ENCODE results near the gene ESYT2.

ESYT2 gene

DNA sequence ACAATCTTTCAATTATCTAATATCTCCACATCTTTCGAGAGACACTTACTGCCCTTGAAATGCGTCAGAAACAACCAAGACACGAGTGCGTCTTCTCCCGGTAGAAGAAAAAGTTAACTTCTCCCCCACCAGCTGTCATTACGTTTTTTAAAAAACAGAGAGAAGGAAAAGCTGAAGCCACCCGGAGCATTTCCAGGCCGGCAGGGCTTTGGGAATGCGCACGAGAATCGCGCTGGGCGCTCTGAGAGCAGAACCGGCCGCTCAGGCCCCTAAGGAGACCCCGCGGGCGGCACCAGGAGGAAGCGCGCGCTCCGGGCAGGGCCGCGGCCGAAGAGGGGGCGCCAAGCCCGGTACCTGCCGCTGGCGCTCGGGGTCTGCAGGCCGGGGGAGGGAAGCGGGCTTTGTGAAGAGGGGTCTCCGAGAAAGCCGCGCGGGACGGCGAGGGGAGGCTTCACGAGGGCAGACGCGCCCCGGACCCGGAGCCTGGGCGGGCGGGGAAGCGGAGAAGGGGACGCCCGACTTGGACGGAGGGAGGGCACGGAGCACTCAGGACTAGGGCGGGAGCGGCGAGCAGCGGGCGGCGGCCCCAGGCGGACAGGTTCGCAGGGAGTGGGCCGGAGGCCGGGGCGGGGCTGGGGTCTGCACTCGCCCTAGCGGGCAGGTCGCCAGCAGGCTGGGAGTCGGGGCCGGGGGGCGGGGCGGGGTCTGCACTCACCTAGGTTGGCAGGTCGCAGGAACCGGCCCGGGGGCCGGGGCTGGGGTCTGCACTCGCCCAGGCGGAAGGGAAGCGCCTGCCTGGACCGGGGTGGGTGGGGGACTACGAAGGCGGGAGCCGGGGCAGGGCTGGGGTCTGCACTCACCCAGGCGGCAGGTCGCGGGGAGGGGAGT lies 932 bp downstream of the ESYT2 start:
- DNase-seq (ENCODE audit: low read depth in 2 of 2) = no peak

DNA sequence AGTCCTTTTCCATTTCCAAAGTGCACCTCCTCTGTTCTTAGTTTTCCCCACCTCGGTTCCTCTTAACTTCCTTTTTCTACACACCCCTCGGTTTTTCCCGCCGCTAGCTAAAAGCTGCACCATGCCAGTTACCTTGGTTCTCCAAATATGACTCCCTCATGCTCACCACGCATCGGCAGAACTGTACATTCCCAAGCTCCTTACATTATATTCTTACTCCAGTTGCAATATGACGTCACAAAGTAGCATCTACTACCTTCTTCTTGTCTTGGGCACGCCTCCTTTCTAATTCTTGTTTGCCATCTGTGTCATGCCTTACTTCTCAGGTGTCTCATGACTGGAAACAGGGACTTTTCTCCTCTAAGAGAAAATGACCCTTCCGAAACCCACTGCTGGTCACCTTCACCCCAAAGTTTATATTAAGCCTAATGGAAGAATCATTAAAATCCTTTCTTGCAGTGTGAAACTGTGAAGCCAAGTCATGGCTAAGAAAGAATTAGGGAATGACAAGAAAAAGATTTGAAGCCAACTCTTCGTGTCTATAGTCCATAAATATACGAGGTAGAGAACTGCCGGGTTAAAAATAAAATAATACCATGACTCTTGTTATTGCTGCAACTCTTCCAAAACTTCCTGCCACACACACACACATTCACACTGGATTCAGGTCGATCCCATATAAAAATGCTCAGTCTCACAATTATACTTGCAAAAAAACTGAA lies 1.7 kb downstream of the ESYT2 start:
- DNase-seq (ENCODE audit: low read depth in 2 of 2) = no peak

DNA sequence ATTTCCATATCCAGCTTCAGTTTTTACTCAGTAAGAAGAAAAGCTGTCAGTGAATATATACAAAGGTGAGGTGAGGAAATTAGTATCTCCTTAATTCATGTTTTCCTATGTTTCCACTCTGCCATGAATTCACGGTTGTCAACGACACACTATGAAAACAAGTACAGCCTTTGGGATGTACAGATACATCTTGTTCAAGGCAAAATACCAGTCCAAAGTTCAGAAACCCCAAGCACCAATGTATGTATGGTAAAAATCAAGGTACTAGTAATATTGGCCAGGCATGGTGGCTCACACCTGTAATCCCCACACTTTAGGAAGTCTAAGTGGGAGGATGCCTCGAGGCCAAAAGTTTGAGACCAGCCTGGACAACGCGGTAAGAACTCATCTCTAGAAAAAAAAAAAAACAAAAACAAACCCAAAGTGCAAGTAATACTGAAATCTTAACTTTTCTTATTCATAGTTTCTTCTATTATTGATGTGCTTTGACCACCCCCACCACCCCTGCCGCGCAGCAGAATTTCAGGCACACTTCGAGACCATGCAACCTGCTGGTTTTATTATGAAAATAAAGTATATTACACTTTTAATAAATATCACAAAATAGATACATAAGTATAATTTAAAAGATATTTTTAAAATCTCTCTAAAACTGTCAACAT lies 3.5 kb downstream of the ESYT2 start:
- no peak for DNase-seq (ENCODE audit: low read depth in 2 of 2)

DNA sequence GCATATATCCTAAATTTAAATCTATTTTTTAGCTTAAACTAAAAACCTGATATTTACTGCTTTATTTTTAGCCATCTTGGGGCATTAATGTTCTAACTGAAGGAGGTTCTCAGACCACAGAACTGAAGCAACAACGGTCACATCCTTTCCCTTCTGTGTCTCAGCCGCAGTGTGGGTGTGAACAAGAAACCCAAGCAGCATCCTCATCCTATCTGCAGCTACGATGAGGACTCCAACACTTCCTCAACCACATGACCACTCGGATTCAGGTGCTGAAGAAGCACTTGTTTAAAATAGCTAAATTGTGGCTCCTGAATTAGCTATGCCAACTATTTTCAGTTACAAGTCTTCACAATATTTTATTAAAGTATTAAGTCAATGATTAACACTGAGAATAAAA lies 5.3 kb downstream of the ESYT2 start:
- no peak for DNase-seq (ENCODE audit: low read depth in 2 of 2)

DNA sequence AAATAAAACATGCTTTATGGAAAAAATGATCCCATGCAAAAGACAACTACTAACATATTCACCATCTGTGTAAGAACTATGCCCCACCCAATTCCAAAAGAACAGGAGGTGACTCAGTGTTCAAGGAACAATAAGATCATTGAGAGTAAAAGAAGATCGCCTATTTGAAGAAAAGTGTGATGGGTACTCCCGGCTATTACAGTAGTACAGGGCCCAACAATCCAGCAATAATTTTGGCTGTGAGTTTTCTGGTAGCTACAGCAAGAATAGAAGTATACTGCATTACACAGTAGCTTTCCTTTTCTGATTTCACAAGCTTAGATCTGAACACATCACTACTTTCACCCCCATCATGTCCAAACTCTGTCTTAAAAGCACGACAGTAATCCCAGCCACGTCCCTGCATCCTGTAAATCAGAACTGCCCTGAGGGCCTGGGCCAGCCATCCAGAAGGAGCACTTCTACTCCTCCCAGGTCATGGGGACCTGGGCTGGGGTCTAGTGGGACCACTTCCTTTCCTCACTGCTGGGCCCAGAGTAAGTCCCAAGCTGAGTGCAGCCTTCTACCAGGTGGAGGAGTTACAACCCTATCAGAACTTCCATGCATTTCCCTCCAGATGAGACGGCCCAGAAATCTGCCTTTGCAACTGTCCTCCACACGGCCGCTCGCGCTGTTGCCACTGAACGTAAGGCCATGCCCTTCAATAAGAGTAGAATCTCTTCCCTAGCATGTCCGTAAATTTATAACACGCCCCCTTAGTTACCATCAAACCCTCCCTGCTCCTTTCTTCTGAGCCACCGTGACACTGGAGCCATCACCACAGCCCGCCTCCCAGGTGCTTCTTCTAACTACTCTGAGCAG lies 7.9 kb downstream of the ESYT2 start:
- no peak for DNase-seq (ENCODE audit: low read depth in 2 of 2)

DNA sequence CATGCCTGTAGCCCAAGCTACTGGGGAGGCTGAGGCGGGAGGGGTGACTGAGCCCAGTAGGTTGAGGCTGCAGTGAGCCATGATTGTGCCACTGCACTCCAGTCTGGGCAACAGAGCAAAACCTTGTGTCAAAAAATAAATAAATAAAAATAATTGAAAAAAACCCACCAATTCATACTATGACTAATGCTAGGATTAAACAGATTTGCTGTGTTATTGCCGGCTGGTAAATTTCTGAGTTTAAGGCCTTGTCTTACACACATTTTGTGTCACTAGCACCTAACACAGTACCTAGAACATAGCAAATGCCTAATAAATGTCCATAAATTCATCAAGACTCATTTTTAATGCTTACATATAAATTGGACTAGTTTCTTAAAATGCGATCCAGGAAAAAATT lies 8.7 kb downstream of the ESYT2 start:
- DNase-seq (ENCODE audit: low read depth in 2 of 2) = no peak

DNA sequence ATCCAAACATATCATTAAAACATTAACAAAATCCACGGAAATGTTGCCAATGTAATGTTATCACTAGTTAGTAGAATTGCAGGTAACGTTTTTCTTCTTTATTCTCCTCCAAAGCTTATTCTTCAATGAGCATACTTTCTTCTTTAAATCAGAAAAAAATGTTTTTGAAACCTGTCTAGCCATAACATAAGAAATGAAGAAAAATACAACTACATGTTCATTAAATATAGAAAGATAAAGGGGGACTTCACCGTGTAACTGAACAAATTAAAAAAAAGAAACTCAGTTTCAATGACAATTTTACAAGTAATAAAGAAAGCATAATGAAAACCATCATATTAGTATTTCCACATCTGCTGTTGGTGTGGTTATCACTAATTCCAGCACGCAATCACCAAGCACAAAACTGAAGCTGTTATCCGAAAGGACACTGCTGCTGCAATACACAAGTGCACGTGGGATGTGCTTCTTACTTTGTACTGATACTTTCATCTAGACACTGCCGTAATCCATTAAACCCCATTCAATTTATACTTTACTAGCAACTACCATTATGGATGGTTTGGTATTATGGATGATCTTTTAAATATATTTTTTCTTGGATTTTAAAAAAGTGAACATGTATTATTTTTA lies 9.6 kb downstream of the ESYT2 start:
- no peak for DNase-seq (ENCODE audit: low read depth in 2 of 2)

DNA sequence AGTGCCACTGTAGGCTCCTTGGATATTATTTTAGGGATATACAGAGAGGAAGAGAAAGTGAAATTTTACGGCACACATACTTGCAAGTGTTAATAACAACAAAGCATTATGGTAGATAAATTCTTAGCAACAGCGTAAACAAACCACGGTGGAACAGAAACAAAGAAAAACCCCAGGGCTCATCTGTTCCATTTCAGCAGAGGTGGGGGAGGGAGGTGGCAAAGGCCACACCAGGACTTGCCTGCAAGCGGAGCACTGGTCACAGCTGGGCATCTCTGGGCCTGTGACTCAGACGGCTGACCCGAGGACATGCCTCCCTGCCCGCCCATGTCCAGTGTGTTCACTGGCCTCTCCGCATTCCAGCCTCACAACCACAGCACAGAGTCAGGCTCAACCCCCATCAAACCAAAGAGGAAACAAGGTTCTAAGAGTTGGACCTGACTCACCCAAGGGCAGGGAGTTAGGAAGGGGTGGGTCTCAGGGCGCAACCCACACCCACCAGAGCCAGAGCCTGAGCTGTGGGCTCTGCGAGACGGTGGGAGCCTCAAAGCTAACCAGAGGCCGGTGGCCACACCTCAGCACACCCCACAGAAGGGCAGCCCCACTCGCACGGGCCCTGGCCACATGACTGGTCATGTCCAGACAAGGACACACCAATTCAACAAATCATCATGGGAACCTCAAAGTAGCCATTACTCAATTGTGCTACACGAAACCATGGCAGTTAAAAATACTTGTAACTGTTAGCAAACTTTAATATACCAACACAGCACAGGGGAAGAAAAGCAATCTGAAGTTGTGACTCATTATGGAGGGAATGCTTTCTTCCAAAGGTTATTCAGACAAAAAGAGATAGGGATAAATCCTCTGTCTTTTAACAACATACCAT lies 10.7 kb downstream of the ESYT2 start:
- DNase-seq (ENCODE audit: low read depth in 2 of 2) = peak in 1 of 2 donors; percentile 55

DNA sequence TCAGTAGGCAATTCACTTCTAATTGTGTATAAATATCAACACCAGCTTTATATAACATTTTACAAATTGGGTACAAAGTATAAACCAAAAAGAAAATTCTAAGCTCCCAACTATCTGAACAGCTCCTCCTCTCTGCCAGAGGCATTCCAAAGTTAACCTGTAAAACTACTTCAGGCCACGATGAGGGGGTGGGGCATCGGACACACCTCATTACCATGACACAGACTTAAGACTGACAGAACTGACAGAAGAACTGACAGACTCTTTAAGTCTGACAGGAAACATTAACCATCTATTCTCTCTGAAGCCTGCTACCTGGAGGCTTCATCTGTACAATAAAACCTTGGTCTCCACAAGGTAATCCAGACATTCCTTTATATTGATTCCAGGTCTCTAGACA lies 12.3 kb downstream of the ESYT2 start:
- no peak for DNase-seq (ENCODE audit: low read depth in 2 of 2)

DNA sequence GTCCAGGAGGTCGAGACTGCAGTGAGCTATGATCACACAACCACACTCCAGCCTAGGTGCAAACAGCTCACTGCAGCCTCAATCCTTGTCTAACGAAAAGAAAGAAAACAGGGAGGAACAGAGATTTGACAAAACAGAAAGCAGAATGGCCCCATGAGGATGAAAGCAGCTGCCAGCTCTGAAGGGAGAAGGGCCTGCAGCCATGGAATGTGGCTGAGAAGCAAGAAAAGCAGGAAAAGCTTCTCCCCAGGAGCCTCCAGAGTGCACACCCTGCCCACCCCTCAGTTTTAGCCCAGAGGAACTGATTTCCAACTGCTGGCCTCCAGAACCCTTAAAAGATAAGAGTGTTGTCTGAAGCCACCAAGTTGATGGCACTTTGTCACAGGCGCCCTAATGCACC lies 13.0 kb downstream of the ESYT2 start:
- DNase-seq (ENCODE audit: low read depth in 2 of 2) = no peak

DNA sequence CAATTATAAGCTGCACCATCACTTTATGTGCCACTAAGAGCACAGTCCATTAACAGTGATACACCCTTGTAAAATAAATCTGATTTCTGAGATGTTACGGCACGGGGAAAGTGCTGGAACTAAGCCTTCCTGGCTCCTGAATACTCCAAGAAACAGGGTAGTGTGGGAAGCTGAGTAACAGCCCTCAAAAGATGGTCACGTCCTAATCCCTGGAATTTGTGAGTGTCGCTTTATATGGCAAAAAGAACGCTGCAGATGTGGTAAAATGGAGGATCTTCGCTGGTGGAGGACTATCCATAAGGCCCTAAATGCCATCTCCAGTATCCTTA lies 13.5 kb downstream of the ESYT2 start:
- no peak for DNase-seq (ENCODE audit: low read depth in 2 of 2)

DNA sequence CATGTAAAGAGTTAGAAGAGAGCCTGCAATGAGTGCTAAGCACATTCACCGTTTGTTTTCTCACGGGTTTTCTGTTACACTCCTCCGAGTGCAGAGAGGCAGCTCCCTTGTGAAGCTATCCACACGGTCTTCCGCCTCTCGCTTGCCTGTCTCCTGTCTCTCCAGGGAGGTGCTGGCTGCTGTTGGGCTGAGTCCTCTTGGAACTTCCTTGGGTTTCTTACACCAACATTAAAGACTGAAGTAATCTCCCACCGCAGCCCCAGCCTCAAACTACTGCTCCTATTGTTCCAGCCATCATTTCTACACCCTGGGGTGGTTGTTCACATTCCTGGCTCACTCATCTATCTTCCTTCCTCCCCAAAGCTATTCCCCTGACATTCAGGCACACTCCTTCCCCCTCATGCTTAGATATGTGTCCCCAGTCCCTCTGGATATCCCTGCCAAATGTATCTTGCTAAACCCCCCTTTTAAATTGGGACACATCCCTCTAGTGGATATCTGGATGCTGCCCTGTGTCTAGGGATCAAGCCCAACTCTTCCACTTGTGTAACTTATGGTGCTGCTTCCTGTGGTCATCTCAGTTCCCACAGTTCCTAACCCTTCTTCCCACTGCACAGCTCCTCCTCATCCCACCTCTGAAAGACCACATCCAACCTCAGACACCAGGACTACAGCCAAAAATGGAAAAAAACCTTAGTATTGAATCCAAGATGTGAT lies 14.1 kb downstream of the ESYT2 start:
- DNase-seq (ENCODE audit: low read depth in 2 of 2) = no peak

DNA sequence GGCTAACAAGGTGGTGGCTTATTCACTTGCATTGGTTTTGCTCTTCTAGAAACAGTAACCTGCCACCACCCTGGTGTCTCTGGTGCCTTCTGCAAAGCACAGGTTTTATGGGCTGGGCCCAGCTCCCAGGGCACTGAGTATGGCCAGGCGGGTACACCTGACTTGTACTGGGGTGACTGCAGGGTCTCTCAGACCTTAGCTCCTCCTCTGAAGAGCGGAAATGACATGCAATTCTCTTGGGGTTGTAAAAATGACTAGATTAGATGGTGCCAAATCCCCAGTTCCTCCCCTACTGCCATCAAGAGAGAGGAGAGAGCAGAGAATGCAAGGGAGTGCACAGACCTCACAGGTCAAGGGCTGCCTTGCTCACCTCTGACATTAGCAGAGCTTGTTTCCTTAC lies 14.7 kb downstream of the ESYT2 start:
- DNase-seq (ENCODE audit: low read depth in 2 of 2) = no peak

DNA sequence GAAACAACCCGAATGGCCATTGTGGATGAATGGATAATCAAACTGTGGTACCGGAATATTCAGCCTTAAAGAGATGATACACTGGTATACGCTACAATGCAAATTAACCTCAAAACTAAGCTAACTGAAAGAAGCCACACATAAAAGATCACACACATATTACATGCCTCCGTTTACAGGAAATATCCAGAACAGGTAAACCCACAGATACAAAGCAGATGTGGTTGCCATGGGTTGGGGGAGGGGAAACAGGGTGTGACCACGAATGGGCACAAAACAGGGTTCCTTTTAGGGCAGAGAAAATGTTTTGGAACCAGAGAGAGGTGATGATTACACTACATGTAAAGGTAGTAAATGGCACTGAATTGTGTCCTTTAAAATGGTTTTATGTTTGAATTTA lies 16.6 kb downstream of the ESYT2 start:
- DNase-seq (ENCODE audit: low read depth in 2 of 2) = no peak

DNA sequence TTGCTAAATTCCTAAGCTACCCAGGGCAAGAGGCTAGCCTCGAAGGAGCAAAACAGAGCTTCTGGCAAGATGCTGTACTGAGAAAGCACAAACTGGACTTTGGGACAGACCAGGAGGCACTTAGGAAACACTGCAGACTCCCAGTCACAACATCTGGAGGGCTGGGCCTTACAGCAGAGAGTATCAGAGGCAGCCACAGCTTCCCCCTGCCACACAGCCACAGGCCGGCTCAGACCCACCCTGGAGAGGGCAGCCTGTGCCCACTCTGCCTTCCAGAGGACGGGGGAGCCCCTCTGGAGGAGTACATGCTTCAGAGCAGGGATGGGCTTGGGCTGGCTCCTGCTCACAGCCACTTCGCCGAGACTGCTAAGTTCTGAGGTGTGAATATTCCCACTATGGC lies 17.4 kb downstream of the ESYT2 start:
- DNase-seq (ENCODE audit: low read depth in 2 of 2) = no peak

DNA sequence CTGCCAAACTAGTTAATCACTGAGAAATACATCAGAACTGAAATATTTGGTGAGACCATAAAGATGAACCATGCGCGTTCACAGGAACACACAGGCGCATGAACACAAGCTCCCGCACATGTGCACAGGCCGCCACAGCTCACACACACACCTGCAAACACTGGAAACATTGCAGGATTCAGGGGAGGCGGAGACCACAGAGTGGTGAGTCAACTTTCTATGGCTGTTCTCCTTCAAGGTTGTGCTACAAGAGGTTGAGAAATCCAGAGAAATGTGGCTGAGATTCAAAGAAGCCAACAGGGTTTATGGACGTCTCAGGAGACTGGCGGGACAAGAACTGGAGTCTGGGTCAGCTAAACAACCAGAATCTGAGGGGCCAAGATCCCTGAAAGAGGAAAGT lies 17.8 kb downstream of the ESYT2 start:
- no peak for DNase-seq (ENCODE audit: low read depth in 2 of 2)

DNA sequence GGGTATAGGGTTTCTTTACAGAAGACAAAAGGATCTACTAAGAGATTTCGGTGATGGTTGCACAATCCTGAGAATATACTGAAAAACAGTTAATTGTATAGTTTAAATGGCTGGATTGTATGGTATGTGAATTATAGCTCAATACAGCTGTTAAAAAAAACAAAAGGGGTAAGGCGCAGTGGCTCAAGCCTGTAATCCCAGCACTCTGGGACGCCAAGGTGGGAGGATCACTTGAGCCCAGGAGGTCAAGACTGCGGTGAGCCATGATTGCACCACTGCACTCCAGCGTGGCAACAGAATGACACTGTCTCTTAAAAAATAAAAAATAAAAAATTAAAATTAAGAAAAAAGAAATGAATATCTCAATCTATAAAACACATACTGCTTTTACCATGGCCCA lies 18.5 kb downstream of the ESYT2 start:
- DNase-seq (ENCODE audit: low read depth in 2 of 2) = no peak

DNA sequence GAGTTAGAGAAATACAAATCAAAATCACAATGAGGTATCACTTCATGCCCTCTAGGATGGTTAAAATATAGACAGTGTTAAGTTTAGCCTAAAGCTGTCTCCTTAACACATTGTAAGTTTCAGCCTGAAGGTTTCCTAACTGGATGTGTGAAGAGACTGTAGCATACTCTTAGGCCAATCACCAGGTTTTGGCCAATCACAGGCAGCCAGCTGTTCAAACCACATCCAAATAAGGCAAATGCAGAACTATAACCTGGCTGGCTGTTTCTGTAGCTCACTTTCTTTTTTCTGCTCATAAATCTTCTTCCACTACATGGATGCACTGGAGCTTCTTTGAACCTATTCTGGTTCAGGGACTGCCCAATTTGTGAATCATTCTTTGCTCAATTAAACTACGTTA lies 19.7 kb downstream of the ESYT2 start:
- no peak for DNase-seq (ENCODE audit: low read depth in 2 of 2)

DNA sequence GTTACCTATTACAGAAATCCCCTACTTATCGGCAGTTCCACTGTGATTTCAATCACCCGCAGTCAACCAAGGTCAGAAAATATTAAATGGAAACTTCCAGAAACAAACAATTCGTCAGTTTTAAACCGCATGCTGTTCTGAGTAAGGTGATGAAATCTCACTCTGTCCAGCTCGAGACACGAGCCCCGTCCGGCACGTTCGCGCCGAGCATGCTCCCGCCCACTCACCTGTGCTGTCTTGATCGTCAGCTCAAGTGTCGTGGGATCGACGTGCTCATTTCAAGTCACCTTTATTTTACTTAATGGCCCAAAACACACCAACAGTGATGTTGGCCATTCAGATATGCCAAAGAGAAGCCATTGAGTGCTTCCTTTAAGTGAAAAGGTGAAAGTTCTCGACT lies 21.2 kb downstream of the ESYT2 start:
- no peak for DNase-seq (ENCODE audit: low read depth in 2 of 2)

DNA sequence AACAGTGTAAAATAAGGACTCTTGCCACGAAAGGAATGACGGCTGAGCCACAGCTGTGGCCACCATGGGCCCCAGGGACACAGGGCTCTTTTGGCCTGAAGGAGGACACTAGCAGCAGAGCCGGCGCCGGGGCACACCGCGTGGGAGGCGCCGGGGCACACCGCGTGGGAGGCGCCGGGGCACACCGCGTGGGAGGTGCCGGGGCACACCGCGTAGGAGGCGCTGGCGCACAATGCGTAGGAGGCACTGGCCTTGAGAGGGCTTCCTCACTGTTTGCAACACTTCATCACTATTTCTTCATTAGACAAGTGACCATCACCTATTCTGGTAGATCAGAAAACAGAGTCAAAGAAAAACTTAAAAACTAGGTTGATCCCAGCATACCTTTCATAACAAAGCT lies 23.4 kb downstream of the ESYT2 start:
- DNase-seq (ENCODE audit: low read depth in 2 of 2) = no peak

Measured in stimulated activated CD8-positive, alpha-beta memory T cell treated with anti-CD3 and anti-CD28 coated beads, Interleukin-15, amount 100 ng/mL, for 4 hours (primary cell).